Globus pallidus (tissue), 1 donor: ENCODE data around the gene MEG3.

Experiments used
- DNase-seq: peaks from one replicate; pipeline ENCODE4 v3.0.0-alpha.2; 2015; ENCODE audit warnings: low spot score

Gene MEG3

GRCh38 chr14:100881211-100882025, 55.5 kb downstream of the MEG3 start:
- no peak for DNase-seq

GRCh38 chr14:100882026-100882967, 56.4 kb downstream of the MEG3 start:
- no peak for DNase-seq

GRCh38 chr14:100882991-100883788, 57.3 kb downstream of the MEG3 start:
- no peak for DNase-seq

GRCh38 chr14:100883789-100884101, 57.8 kb downstream of the MEG3 start:
- no peak for DNase-seq

- DNase-seq, result no peak
These were observed 58.5 kb downstream of the MEG3 start for GRCh38 chr14:100884456-100884855.

- DNase-seq, result no peak
These were observed 59.3 kb downstream of the MEG3 start for GRCh38 chr14:100885196-100885595.

GRCh38 chr14:100885617-100886016, 59.7 kb downstream of the MEG3 start:
- no peak for DNase-seq

GRCh38 chr14:100887728-100888335, 61.9 kb downstream of the MEG3 start:
- DNase-seq, result no peak

GRCh38 chr14:100888789-100889315, 62.9 kb downstream of the MEG3 start:
- no peak for DNase-seq

- no peak for DNase-seq
These were observed 63.7 kb downstream of the MEG3 start for GRCh38 chr14:100889641-100890040.

GRCh38 chr14:100890061-100890850, 64.3 kb downstream of the MEG3 start:
- DNase-seq, result no peak

- no peak for DNase-seq
These were observed 65.1 kb downstream of the MEG3 start for GRCh38 chr14:100891051-100891450.

GRCh38 chr14:100891501-100892445, 65.9 kb downstream of the MEG3 start:
- DNase-seq, result no peak

- DNase-seq, result no peak
These were observed 66.7 kb downstream of the MEG3 start for GRCh38 chr14:100892496-100893227.

GRCh38 chr14:100893228-100893601, 67.3 kb downstream of the MEG3 start:
- DNase-seq, result no peak

GRCh38 chr14:100893760-100894159, 67.8 kb downstream of the MEG3 start:
- DNase-seq, result no peak

GRCh38 chr14:100894416-100894815, 68.5 kb downstream of the MEG3 start:
- no peak for DNase-seq

GRCh38 chr14:100895411-100895810, 69.5 kb downstream of the MEG3 start:
- no peak for DNase-seq
